Activated naive CD8-positive, alpha-beta T cell treated with anti-CD3 and anti-CD28 coated beads, Interleukin-2, amount 10 ng/mL, durations not matched to agents 7 days and 5 days (primary cell): ENCODE data around the gene SAA4. TPM values are rescaled to one million over a fixed set of nuclear protein-coding genes. Genes with fewer than 3 reads are reported as not detected.
A peak's percentile ranks its signal among the peaks of the same experiment; 100 is the strongest.
"Not testable (repeated sequence)": the region's sequence is repeated elsewhere in the genome, so short reads cannot be mapped to it uniquely, and the experiment has no call there.

Experiments
- ATAC-seq: fragments of 150-1000 bp; cut with Tn5 transposase; one replicate; pipeline ENCODE4 v1.10.0; 2021; ENCODE audit warnings: low read depth, moderate library complexity
- POLR2A ChIA-PET: fragments of 350-600 bp; sonication (Branson Sonifier 250); formaldehyde crosslinking; loops from one replicate; lab custom pipeline; 2021; ENCODE audit warnings: antibody characterized with exemption; lab: Charles Lee
- DNase-seq: peaks from one replicate; pipeline ENCODE4 v3.0.0; 2021
- H3K27ac Mint-ChIP-seq: one replicate; pipeline ENCODE4 v1.8.0; 2022; ENCODE audit warnings: mild to moderate bottlenecking, mixed read lengths
- H3K27me3 Mint-ChIP-seq: one replicate; pipeline ENCODE4 v1.8.0; 2022; ENCODE audit warnings: mild to moderate bottlenecking, moderate library complexity, mixed read lengths
- H3K36me3 Mint-ChIP-seq: one replicate; pipeline ENCODE4 v1.8.0; 2021; ENCODE audit warnings: mild to moderate bottlenecking, mixed read lengths
- H3K4me1 Mint-ChIP-seq: one replicate; pipeline ENCODE4 v1.8.0; 2021; ENCODE audit warnings: mixed read lengths
- H3K4me3 Mint-ChIP-seq: one replicate; pipeline ENCODE4 v1.8.0; 2022; ENCODE audit warnings: mild to moderate bottlenecking, moderate library complexity, mixed read lengths
- H3K9me3 Mint-ChIP-seq: one replicate; pipeline ENCODE4 v1.8.0; 2021; ENCODE audit warnings: mixed read lengths
- total RNA-seq, 2 experiments: library from RNA; stranded (reverse); gene quantifications; one replicate each; pipeline ENCODE4 v1.2.3, GENCODE V29; 2021

SAA4 gene
- total RNA-seq, 2 experiments from 2014 or later = not detected

- H3K36me3 Mint-ChIP-seq, ATAC-seq, POLR2A ChIA-PET, H3K4me3 Mint-ChIP-seq, H3K27ac Mint-ChIP-seq, H3K9me3 Mint-ChIP-seq, DNase-seq: not testable (repeated sequence)
- Mint-ChIP-seq H3K27me3 (peaks cover 12% of the 10 kb centered on the region), H3K4me1 (peaks cover 14% of the 10 kb centered on the region)
These were observed 26.2 kb upstream of the SAA4 start for GRCh38 chr11:18262681-18263350.

GRCh38 chr11:18261721-18262120 lies 25.1 kb upstream of the SAA4 start:
- Mint-ChIP-seq H3K27ac (no peak overlapping the region), H3K9me3 (no peaks in the 10 kb centered on the region), H3K27me3 (peaks cover 15% of the 10 kb centered on the region), H3K4me3 (no peak overlapping the region), H3K36me3 (no peaks in the 10 kb centered on the region), H3K4me1 (peaks cover 11% of the 10 kb centered on the region)
- ATAC-seq (no peak), DNase-seq (no peak)
- POLR2A ChIA-PET = no interaction called here

- DNase-seq = no peak
- peaks cover 12% of the 10 kb centered on the region for H3K27me3 Mint-ChIP-seq
- H3K4me3 Mint-ChIP-seq = no peak overlapping the region
- no peak for ATAC-seq
- H3K9me3 Mint-ChIP-seq = no peaks in the 10 kb centered on the region
- H3K4me1 Mint-ChIP-seq = peaks cover 4% of the 10 kb centered on the region
- POLR2A ChIA-PET = no interaction called here
- no peaks in the 10 kb centered on the region for H3K36me3 Mint-ChIP-seq
- H3K27ac Mint-ChIP-seq = no peak overlapping the region
These were observed 22.7 kb upstream of the SAA4 start for GRCh38 chr11:18259259-18259658.

GRCh38 chr11:18254781-18255361 lies 18.3 kb upstream of the SAA4 start:
- POLR2A ChIA-PET = no interaction called here
- Mint-ChIP-seq H3K27ac (no peak overlapping the region), H3K9me3 (no peaks in the 10 kb centered on the region)

GRCh38 chr11:18253778-18254338 lies 17.3 kb upstream of the SAA4 start:
- no peak overlapping the region for H3K27ac Mint-ChIP-seq
- H3K36me3 Mint-ChIP-seq = no peaks in the 10 kb centered on the region
- no peak overlapping the region for H3K4me3 Mint-ChIP-seq
- no peak for ATAC-seq
- POLR2A ChIA-PET = no interaction called here
- H3K27me3 Mint-ChIP-seq = peaks cover 13% of the 10 kb centered on the region
- no peaks in the 10 kb centered on the region for H3K9me3 Mint-ChIP-seq
- no peak for DNase-seq
- peaks cover 2% of the 10 kb centered on the region for H3K4me1 Mint-ChIP-seq

More at GRCh38 chr11:18254781-18255361, 18.3 kb upstream of the SAA4 start:
- peaks cover 18% of the 10 kb centered on the region for H3K27me3 Mint-ChIP-seq
- DNase-seq = no peak
- no peaks in the 10 kb centered on the region for H3K36me3 Mint-ChIP-seq
- H3K4me1 Mint-ChIP-seq = peaks cover 2% of the 10 kb centered on the region
- ATAC-seq = no peak
- H3K4me3 Mint-ChIP-seq = no peak overlapping the region

GRCh38 chr11:18253233-18253632 lies 16.6 kb upstream of the SAA4 start:
- DNase-seq = no peak
- H3K4me3 Mint-ChIP-seq = no peak overlapping the region
- POLR2A ChIA-PET = interaction anchor here (0.7 kb wide), 1 partner anchor 142 kb away, joined by 3 read pairs; no protein-coding TSS in a partner anchor
- peaks cover 2% of the 10 kb centered on the region for H3K4me1 Mint-ChIP-seq
- H3K27ac Mint-ChIP-seq = no peak overlapping the region
- ATAC-seq = no peak
- H3K27me3 Mint-ChIP-seq = peaks cover 13% of the 10 kb centered on the region
- H3K9me3 Mint-ChIP-seq = no peaks in the 10 kb centered on the region
- no peaks in the 10 kb centered on the region for H3K36me3 Mint-ChIP-seq

GRCh38 chr11:18248561-18248960 lies 12.0 kb upstream of the SAA4 start, which contains the start of gene SAA2:
SAA2 (minus strand) TSS chr11:18248668; CDS start chr11:18248011, 657 bp downstream.
- Mint-ChIP-seq H3K9me3 (no peaks in the 10 kb centered on the region), H3K4me1 (peaks cover 14% of the 10 kb centered on the region), H3K27ac (no peak within 1 kb of the TSS), H3K27me3 (peaks cover 8% of the 10 kb centered on the region), H3K36me3 (no peaks in the 10 kb centered on the region), H3K4me3 (no peak within 1 kb of the TSS)
- DNase-seq (no peak), ATAC-seq (no peak)
- POLR2A ChIA-PET = no interaction called here

- not testable (repeated sequence) for H3K27me3 Mint-ChIP-seq, H3K36me3 Mint-ChIP-seq, ATAC-seq, DNase-seq, H3K9me3 Mint-ChIP-seq
- Mint-ChIP-seq H3K4me1 (peaks cover 14% of the 10 kb centered on the region), H3K4me3 (peak overlapping the region; percentile 79), H3K27ac (peak overlapping the region; percentile 81)
- POLR2A ChIA-PET = interaction anchor here (1.8 kb wide), 1 partner anchor 148 kb away, joined by 5 read pairs; no protein-coding TSS in a partner anchor
These were observed 10.6 kb upstream of the SAA4 start for GRCh38 chr11:18247191-18247581.

GRCh38 chr11:18246379-18247190 lies 10.0 kb upstream of the SAA4 start:
- H3K27ac Mint-ChIP-seq = peak overlapping the region; percentile 81
- H3K27me3 Mint-ChIP-seq, DNase-seq, H3K9me3 Mint-ChIP-seq, H3K36me3 Mint-ChIP-seq: not testable (repeated sequence)
- POLR2A ChIA-PET = interaction anchor here (1.1 to 1.8 kb wide), 2 partner anchors 75 to 149 kb away, joined by 5 read pairs; partner anchors contain the start of gene HPS5
- peaks cover 14% of the 10 kb centered on the region for H3K4me1 Mint-ChIP-seq
- H3K4me3 Mint-ChIP-seq = peak overlapping the region; percentile 79
- peak; percentile 64 for ATAC-seq

GRCh38 chr11:18245396-18245795 lies 8.8 kb upstream of the SAA4 start:
- no peaks in the 10 kb centered on the region for H3K36me3 Mint-ChIP-seq
- DNase-seq (no peak), ATAC-seq (no peak)
- no peaks in the 10 kb centered on the region for H3K9me3 Mint-ChIP-seq
- H3K27ac Mint-ChIP-seq = peak overlapping the region; percentile 22
- H3K4me1 Mint-ChIP-seq = peaks cover 14% of the 10 kb centered on the region
- POLR2A ChIA-PET = no interaction called here
- H3K27me3 Mint-ChIP-seq = peaks cover 11% of the 10 kb centered on the region
- H3K4me3 Mint-ChIP-seq = no peak overlapping the region

- peak; percentile 59 for ATAC-seq
- H3K27ac Mint-ChIP-seq = peak overlapping the region; percentile 10
These were observed 7.3 kb upstream of the SAA4 start for GRCh38 chr11:18243783-18244362.

GRCh38 chr11:18239655-18240054 lies 3.1 kb upstream of the SAA4 start:
- Mint-ChIP-seq H3K4me1 (peaks cover 5% of the 10 kb centered on the region), H3K36me3 (no peaks in the 10 kb centered on the region), H3K27ac (no peak overlapping the region), H3K9me3 (no peaks in the 10 kb centered on the region), H3K27me3 (peaks cover 54% of the 10 kb centered on the region), H3K4me3 (no peak overlapping the region)
- ATAC-seq (no peak), DNase-seq (no peak)
- POLR2A ChIA-PET = no interaction called here

More at GRCh38 chr11:18243783-18244362, 7.3 kb upstream of the SAA4 start:
- H3K4me1 Mint-ChIP-seq = peaks cover 14% of the 10 kb centered on the region
- DNase-seq = peak; percentile 53
- POLR2A ChIA-PET = interaction anchor here (0.9 to 1.4 kb wide), 6 partner anchors 79 to 374 kb away, joined by 3 to 5 read pairs (median 4); partner anchors contain the start of genes GTF2H1, HPS5, LDHA and SAAL1
- no peaks in the 10 kb centered on the region for H3K9me3 Mint-ChIP-seq
- no peak overlapping the region for H3K4me3 Mint-ChIP-seq
- no peaks in the 10 kb centered on the region for H3K36me3 Mint-ChIP-seq
- peaks cover 18% of the 10 kb centered on the region for H3K27me3 Mint-ChIP-seq
